GM21737 (cell line): Measurements from ENCODE around the gene EPAS1.

Experiments used
- ATAC-seq: cut with Tn5 transposase; IDR thresholded peaks from one replicate; pipeline ENCODE4 v1.9.1; 2021; ENCODE audit warnings: mild to moderate bottlenecking, moderate library complexity; ENCODE audit not compliant: unreplicated experiment

EPAS1 gene

GRCh38 chr2:46300406-46300832 lies 3.2 kb downstream of the EPAS1 start:
- no peak for ATAC-seq

GRCh38 chr2:46302005-46302695 lies 4.9 kb downstream of the EPAS1 start:
- ATAC-seq, result no peak

- ATAC-seq, result no peak
These were observed 6.0 kb downstream of the EPAS1 start for GRCh38 chr2:46303233-46303632.

- no peak for ATAC-seq
These were observed 6.6 kb downstream of the EPAS1 start for GRCh38 chr2:46303822-46304221.

- no peak for ATAC-seq
These were observed 7.4 kb downstream of the EPAS1 start for GRCh38 chr2:46304635-46305034.

- ATAC-seq, result no peak
These were observed 8.0 kb downstream of the EPAS1 start for GRCh38 chr2:46305187-46305586.

- no peak for ATAC-seq
These were observed 8.6 kb downstream of the EPAS1 start for GRCh38 chr2:46305767-46306166.

- no peak for ATAC-seq
These were observed 9.1 kb downstream of the EPAS1 start for GRCh38 chr2:46306330-46306751.

- ATAC-seq, result no peak
These were observed 9.9 kb downstream of the EPAS1 start for GRCh38 chr2:46306988-46307655.

GRCh38 chr2:46308081-46308480 lies 10.9 kb downstream of the EPAS1 start:
- no peak for ATAC-seq

GRCh38 chr2:46308629-46309028 lies 11.4 kb downstream of the EPAS1 start:
- no peak for ATAC-seq

- no peak for ATAC-seq
These were observed 12.1 kb downstream of the EPAS1 start for GRCh38 chr2:46309052-46309953.

- no peak for ATAC-seq
These were observed 13.2 kb downstream of the EPAS1 start for GRCh38 chr2:46310446-46310845.

GRCh38 chr2:46311651-46312223 lies 14.5 kb downstream of the EPAS1 start:
- no peak for ATAC-seq

GRCh38 chr2:46313063-46313462 lies 15.9 kb downstream of the EPAS1 start:
- ATAC-seq, result no peak

GRCh38 chr2:46314065-46314835 lies 17.0 kb downstream of the EPAS1 start:
- no peak for ATAC-seq

GRCh38 chr2:46315103-46315890 lies 18.1 kb downstream of the EPAS1 start:
- no peak for ATAC-seq

GRCh38 chr2:46317094-46317486 lies 19.9 kb downstream of the EPAS1 start:
- ATAC-seq, result no peak

GRCh38 chr2:46318579-46319460 lies 21.6 kb downstream of the EPAS1 start:
- ATAC-seq, result no peak
